Measurements from ENCODE around the gene ORM2.

The ORM2 gene

DNA sequence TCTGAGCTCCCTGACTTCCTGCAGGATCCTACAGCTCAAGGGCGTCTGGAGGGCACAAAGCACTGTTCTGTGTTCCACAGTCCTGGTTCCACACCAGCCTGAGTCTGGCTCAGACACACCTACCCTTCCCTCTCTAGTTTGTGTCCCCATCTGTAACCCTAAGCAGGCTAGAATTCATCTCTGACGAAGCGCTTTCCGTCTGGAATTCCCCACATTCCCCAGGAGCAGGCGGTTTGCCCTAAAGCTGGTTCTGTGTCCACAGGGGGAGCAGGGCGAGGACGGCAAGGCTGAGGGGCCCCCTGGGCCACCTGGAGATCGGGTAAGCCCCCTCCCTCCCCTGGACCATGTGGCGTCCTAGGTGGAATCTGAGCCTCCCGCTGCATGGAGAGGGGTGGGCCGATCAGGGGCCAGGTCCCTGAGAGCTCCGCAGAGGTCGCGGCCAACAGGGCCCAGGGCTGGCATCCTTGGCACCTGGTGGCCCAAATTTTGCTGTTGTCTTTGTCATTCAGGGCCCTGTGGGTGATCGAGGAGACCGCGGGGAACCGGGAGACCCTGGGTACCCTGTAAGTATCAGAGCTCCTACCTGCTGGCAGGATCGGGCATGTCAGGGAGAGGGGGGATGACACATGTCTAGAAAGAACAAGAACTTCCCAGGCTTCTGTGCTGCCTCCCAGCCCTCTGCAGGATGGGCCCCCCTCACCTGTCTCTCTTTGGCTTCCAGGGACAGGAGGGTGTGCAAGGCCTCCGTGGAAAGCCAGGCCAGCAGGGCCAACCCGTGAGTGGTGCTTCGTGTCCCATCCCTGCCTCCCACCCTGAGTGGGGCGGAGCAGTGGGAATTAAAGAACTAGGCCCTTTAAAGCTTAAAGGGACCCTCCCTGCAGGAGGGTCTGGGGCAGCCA, 41.2 kb upstream of the ORM2 start:
- Histone ChIP-seq H3K4me1 (ENCODE audit: insufficient read depth, low read length, poor library complexity, severe bottlenecking) (no peaks in the 10 kb centered on the region), H3K36me3 (ENCODE audit: insufficient read depth, low read length) (no peaks in the 10 kb centered on the region), H3K9ac (ENCODE audit: low read depth, low read length, poor library complexity, severe bottlenecking) (no peak overlapping the region), H3K9me3 (ENCODE audit: insufficient read depth, low read depth, low read length) (no peaks in the 10 kb centered on the region), H3K79me2 (ENCODE audit: insufficient read depth, low read length) (no peaks in the 10 kb centered on the region), H2AFZ (ENCODE audit: low read length) (no peak overlapping the region), H3K27me3 (ENCODE audit: insufficient read depth, low read length, poor library complexity, severe bottlenecking) (no peaks in the 10 kb centered on the region), H3K4me3 (ENCODE audit: low read length, poor library complexity, severe bottlenecking) (no peak overlapping the region), H3K4me2 (ENCODE audit: low read depth, low read length, poor library complexity, severe bottlenecking) (no peak overlapping the region), H3K9me2 (replicated peaks; ENCODE audit: low read depth, low read length) (no peaks in the 10 kb centered on the region), H4K20me1 (ENCODE audit: insufficient read depth, low read length, poor library complexity, severe bottlenecking) (no peaks in the 10 kb centered on the region), H3F3A (ENCODE audit: low read depth) (no peaks in the 10 kb centered on the region)
- TF ChIP-seq EZH2phosphoT487 (IDR thresholded peaks at IDR 0.05; ENCODE audit: borderline replicate concordance): no peak
- TF ChIP-seq, protein P1, sequence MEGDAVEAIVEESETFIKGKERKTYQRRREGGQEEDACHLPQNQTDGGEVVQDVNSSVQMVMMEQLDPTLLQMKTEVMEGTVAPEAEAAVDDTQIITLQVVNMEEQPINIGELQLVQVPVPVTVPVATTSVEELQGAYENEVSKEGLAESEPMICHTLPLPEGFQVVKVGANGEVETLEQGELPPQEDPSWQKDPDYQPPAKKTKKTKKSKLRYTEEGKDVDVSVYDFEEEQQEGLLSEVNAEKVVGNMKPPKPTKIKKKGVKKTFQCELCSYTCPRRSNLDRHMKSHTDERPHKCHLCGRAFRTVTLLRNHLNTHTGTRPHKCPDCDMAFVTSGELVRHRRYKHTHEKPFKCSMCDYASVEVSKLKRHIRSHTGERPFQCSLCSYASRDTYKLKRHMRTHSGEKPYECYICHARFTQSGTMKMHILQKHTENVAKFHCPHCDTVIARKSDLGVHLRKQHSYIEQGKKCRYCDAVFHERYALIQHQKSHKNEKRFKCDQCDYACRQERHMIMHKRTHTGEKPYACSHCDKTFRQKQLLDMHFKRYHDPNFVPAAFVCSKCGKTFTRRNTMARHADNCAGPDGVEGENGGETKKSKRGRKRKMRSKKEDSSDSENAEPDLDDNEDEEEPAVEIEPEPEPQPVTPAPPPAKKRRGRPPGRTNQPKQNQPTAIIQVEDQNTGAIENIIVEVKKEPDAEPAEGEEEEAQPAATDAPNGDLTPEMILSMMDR (conservative IDR thresholded peaks at IDR 0.05; ENCODE audit: low read length): no peak

DNA sequence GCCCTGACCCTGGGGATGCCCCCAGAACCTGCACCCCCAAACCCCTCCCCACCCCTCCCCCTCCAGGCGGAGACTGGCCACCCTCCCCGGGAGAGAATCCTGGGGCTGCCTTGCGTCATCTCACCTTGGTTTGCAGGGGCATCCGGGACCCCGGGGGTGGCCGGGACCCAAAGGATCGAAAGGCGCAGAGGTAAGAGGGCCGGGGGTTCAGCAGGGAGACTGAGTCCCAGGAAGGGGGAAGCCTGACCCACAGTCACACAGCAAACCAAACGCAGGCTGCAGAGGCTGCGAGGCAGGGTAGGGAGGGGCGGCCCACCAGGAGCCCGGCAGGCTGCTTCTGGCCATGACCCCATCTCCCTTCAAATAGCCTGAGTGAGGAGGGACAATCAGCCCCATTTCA, 40.6 kb upstream of the ORM2 start:
- Histone ChIP-seq H3K36me3 (ENCODE audit: insufficient read depth, low read length) (no peaks in the 10 kb centered on the region), H3F3A (ENCODE audit: low read depth) (no peaks in the 10 kb centered on the region), H3K4me2 (ENCODE audit: low read depth, low read length, poor library complexity, severe bottlenecking) (no peak overlapping the region), H4K20me1 (ENCODE audit: insufficient read depth, low read length, poor library complexity, severe bottlenecking) (no peaks in the 10 kb centered on the region), H3K27me3 (ENCODE audit: insufficient read depth, low read length, poor library complexity, severe bottlenecking) (no peaks in the 10 kb centered on the region), H3K4me1 (ENCODE audit: insufficient read depth, low read length, poor library complexity, severe bottlenecking) (no peaks in the 10 kb centered on the region), H3K79me2 (ENCODE audit: insufficient read depth, low read length) (no peaks in the 10 kb centered on the region), H2AFZ (ENCODE audit: low read length) (no peak overlapping the region), H3K4me3 (ENCODE audit: low read length, poor library complexity, severe bottlenecking) (no peak overlapping the region), H3K9ac (ENCODE audit: low read depth, low read length, poor library complexity, severe bottlenecking) (no peak overlapping the region), H3K9me3 (ENCODE audit: insufficient read depth, low read depth, low read length) (no peaks in the 10 kb centered on the region), H3K9me2 (replicated peaks; ENCODE audit: low read depth, low read length) (no peaks in the 10 kb centered on the region)
- TF ChIP-seq, protein P1 (conservative IDR thresholded peaks at IDR 0.05; ENCODE audit: low read length): no peak

DNA sequence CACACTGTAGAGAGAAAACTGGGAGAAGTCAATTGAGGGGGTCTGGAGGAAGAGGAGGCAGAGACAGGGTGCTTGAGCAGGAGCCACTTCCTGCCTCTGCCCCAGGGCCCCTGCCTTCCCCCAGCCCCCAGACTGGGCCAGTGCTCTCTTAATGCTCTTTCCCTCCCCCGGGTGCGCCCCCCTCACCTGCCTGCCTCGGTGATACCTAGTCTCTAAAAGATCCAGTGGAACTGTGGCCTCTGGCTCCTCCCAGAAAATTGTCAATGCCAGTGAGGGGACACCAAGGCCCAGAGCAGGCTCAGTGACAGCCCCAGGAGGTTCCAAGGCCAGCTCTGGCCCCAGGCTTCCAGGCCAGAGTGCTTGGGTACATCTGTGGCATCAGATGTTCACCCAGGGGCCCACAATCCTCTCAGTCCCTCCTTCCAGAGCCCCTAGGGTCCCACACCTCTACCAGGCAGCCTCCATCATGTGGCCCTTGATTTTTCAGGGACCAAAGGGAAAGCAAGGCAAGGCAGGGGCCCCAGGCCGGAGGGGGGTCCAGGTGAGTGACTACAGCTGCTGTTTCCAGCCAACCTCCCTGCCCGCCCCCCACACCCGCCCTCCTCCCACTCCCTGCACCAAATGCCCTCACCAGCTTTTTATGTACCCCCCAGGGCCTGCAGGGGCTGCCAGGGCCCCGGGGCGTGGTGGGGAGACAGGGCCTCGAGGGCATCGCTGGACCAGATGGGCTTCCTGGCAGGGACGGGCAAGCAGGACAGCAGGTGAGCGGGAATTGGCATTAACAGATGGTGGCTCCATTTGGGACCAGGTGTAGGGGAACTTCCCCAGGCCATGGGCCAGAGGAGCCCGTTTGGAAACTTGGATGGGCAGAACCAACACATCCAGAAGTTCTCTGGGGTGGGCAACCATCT, 39.8 kb upstream of the ORM2 start:
- H3K9me2 ChIP-seq (replicated peaks; ENCODE audit: low read depth, low read length): no peaks in the 10 kb centered on the region
- H3K4me2 ChIP-seq (ENCODE audit: low read depth, low read length, poor library complexity, severe bottlenecking): no peak overlapping the region
- H3K4me1 ChIP-seq (ENCODE audit: insufficient read depth, low read length, poor library complexity, severe bottlenecking): no peaks in the 10 kb centered on the region
- H3K27me3 ChIP-seq (ENCODE audit: insufficient read depth, low read length, poor library complexity, severe bottlenecking): no peaks in the 10 kb centered on the region
- H3K4me3 ChIP-seq (ENCODE audit: low read length, poor library complexity, severe bottlenecking): no peak overlapping the region
- H2AFZ ChIP-seq (ENCODE audit: low read length): no peak overlapping the region
- TF ChIP-seq, protein P1 (conservative IDR thresholded peaks at IDR 0.05; ENCODE audit: low read length): no peak
- no peak for TF ChIP-seq EZH2phosphoT487 (IDR thresholded peaks at IDR 0.05; ENCODE audit: borderline replicate concordance)
- H3K36me3 ChIP-seq (ENCODE audit: insufficient read depth, low read length): no peaks in the 10 kb centered on the region
- H3K9ac ChIP-seq (ENCODE audit: low read depth, low read length, poor library complexity, severe bottlenecking): no peak overlapping the region
- H3F3A ChIP-seq (ENCODE audit: low read depth): no peaks in the 10 kb centered on the region
- H3K9me3 ChIP-seq (ENCODE audit: insufficient read depth, low read depth, low read length): no peaks in the 10 kb centered on the region
- no peaks in the 10 kb centered on the region for H4K20me1 ChIP-seq (ENCODE audit: insufficient read depth, low read length, poor library complexity, severe bottlenecking)
- no peaks in the 10 kb centered on the region for H3K79me2 ChIP-seq (ENCODE audit: insufficient read depth, low read length)

All from Loucy (cell line).